Umbilical cord (tissue), 2 donors: Measurements from ENCODE around the gene MYO18A. TPM values are rescaled to one million over a fixed set of nuclear protein-coding genes. Genes with fewer than 3 reads are reported as not detected.
"Not testable (repeated sequence)": the region's sequence is repeated elsewhere in the genome, so short reads cannot be mapped to it uniquely, and the experiment has no call there.

Source experiments
- DNase-seq: peaks from one replicate; pipeline ENCODE4 v3.0.0-alpha.2; 2015; ENCODE audit warnings: low spot score
- total RNA-seq: library from RNA; depleted of rRNA; stranded (reverse); fragments of >200 nt; gene quantifications from one replicate; pipeline ENCODE4 v1.2.3, GENCODE V29; 2014; ENCODE audit warnings: low replicate concordance; ENCODE audit not compliant: insufficient read depth

The MYO18A gene
- total RNA-seq, 1 donor from 2014 or later = 41.9 TPM

DNA sequence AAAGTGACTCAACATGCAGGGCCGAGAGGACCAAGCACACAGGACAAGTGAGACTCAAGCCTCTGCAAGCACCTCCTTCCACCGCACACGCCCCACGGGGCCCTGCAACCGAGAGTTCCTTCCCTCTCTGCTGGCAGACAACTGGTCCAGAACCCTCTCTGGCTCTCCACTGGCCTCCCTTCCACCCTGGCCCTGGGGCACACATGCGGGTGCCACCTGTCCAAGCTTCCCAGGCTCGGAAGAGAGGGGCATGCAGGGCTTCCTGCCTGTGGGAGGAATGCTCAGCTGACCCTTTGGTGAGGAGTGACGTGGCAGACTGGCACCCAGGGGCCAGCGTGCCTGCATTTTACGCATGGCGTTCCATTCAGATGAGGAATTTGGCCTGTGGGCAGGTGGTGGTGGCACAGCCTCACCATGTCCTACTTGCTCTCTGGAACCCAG lies 77.4 kb downstream of the MYO18A start:
- no peak for DNase-seq

DNA sequence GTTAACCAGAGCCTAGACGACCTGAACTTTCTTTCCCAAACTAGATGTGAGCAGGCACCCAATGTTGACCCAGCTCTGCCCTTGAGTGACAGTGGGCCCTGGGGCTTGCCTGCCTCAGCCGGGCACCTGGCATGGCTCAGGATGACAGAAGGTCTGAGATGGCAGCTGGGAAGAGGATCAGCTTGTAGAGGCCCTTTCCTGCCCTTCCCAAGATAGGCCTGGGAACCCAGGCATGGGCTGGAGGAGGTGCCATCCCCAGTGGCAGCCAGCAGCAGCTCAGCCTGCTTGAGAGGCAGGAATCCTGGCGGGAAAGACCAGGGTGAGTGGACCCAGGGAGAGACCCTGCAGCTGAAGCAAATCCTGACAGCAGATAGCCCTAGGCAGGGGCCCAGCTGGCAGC lies 78.2 kb downstream of the MYO18A start:
- no peak for DNase-seq

DNA sequence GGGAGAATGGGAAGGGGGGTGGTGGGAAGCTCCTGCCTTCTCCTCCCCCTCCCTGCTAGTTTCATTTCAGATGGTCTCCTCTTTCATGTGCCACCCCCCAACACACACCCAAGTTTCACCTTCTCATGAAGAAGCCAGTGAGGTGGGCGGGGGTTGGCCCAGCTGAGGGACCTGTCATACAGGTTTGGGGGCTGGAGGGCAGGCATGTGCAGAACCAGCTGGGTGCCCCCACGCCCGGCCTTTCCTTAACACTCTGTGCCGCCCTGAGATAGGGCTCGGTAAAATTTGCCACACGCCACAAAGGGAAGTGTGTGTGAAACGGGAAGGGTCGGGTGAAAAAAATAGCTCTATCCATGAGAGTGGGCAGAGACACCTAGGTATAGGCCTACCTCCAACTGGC lies 79.9 kb downstream of the MYO18A start:
- DNase-seq = no peak

DNA sequence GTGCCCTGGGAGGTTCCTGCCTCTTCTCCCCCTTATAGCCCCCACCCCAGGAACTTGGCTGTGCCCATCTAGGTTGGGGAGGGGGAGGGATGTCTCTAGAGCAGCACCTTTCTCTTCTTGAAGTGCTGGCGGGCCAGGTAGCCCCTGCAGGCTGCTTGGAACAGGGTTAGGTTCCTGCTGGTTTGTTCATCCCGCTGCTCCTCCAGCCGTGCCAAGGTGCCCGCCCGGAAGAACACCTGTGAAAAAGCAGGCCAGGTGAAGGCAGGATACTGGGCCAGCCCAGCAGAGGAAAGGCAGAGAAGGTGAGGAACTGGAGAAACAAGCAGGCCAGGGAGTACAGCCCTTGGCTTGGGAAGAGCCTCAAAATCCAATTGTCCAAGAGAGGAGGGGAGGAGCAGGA lies 80.7 kb downstream of the MYO18A start:
- no peak for DNase-seq

DNA sequence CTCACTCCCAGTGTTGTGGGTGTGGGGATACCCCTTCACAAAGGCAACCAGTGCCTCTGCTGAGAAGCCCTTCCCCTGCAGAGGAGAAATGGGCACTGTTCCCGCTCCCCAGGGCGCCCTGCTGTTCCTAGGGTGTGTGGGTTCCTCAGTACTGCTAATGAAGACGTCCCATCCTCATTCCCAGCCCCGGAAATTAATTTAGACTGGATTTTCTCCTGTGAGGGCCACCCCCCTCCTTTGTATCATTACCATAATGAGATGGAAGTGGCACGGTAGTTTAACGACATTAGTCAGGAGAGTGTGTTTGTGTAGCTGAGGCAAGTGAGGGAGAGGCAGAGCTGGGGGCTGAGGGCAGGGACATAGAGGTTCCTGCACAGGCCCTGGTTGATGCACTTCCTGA lies 84.1 kb downstream of the MYO18A start:
- DNase-seq = no peak

DNA sequence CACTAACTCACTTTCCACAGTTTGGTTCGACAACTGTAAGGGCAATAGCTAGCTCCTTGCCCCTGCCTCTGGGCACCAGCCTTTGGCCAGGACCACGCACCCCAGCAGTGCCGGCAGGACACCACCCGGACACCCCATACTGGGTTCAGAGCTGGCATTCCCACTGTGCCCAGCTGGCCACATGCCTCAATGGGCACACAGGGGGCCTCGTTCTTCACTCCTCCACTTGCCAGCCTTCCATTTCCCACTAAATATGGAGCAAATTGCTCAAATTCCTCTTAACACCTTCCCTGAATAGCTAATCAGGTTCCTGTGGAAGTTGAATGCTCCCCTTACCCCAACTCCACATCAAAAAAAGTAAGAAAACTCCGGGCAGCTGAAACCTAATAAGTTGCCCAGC lies 84.8 kb downstream of the MYO18A start:
- no peak for DNase-seq

DNA sequence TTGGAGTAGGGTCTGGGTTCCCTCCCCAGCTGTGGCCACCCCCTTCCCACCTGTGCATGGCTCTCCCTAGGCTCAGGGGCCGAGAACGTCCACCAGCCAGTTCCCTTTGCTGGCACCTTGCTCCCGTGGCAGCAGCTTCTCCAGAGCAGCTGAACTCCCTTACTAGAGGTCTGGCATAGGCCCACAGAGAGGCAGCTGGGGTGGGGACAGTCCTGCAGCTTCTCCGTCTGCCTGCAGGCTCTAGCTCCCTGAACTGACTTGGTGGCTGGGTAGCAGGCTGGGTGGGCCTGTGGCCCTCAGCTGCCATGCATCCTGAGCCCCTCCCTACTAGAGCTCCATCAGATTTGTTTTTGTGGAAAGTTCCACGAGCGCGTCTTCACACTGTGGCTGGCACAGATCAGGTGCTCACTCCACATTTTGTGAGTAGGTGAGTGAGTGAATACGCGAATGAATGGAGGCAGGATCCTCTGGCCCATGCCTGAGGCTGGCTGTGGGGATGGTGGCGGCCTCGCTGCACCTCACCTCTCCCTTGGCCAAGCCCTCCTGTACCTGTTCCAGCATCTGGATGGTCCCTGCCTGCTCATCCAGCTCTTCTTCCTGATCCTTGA lies 86.0 kb downstream of the MYO18A start:
- no peak for DNase-seq

DNA sequence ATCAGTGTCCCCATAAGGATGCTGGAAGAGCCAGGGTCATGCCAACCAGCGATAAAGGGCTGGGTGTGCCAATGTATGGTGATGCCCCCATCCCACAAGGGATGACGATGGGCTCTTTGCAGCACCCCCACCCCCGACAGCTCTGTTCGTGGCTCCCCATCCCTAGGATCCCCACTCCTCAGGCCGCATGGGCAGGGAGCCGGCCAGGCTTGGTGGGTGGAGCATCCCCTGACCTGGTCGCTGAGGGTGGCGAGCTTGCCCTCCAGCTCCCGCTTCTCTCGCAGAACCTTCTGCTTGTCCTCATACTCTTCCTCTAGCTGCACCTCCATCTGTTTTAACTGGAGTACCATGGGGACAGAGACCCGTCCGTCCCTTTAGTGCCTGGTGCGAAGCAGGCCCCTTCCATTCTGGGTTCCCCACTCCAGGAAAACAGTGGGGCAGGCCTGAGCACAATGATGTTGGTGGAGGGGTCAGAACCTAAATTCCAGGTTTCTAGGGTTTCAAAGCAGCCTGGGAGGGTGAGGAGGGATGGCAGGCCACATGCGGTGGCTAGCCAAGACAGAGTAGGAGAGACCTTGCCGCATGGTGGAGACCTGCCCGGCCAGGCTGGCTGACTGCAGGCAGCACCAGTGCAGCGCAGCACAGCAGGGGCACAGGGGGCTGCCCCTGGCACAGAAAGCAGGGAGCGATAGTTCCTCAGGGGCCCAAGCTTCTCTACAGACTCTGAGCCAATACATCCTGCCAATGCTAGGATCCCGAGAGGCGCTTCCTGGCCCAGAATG lies 86.9 kb downstream of the MYO18A start:
- no peak for DNase-seq

DNA sequence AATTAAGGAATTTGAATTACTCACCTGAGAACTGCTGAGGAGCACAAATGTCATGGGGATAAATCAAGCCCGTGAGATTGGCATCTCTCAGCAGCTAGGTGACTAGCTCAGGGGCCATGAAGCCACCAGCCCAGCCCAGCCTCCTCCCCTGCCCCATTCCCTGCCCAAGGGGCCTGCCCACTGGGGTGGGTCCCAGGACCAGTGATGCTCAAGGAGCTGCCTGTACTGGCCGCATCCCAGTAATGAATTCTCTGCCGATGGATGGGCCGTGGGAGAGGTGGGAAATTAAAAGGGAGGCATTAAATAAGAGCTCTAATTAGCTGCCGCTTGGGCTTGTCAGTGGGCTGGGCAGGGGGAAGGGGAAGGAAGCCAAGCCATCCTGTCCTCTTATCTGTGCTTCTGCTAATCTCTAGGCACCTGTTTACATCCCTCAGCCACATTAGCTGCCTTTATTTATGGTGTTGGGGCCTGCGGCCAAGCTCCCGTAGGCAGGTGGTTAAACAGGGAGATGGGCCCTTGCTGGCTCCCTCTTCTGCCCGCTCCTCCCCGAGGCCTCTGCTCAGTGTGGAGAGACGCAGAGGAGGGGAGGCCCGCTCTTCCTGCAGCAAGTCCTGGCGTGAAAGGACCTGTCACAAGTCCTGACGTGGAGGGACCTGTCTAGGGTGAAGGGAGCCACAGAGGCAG lies 88.5 kb downstream of the MYO18A start:
- peak; percentile 49 for DNase-seq

DNA sequence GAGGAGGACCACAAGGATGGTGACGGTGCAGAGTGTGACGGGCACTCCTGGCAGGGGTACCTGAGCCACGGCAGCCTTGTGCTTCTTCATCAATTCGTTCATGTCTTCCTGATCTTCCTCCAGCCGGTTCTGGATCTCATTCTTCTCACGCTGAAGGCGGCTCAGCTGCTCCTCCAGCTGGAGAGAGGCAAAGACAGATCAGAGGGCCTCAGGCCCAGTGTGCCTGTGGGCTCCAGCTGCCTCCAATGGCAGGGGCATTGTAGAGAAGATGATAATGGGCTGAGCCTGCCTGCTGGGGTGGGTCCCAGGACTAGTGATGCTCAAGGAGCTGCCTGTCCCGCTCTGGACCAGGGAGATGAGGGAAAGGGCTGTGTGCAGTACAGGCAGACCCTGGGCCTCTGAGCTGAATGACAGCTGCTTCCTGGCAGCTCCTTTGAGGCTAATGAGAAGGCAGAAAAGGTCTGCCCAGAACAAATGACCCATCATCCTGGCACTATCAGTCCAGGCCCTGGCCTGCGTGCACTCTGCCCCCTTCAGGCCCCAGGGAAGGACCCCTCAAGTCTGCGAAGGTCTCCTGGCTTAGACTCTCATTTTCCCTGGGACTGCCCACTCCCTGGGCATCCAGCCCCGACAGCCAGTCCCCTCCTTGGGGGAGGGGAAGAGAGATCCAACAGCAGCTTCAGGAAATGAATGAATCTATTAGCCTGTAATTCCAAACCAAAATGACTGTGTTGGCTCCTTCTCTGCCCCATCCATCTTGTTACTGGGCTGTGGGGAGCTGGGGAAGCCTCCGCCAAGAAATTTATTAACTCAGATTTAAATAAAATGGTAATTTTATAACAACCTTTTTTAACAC lies 89.2 kb downstream of the MYO18A start:
- DNase-seq = no peak

DNA sequence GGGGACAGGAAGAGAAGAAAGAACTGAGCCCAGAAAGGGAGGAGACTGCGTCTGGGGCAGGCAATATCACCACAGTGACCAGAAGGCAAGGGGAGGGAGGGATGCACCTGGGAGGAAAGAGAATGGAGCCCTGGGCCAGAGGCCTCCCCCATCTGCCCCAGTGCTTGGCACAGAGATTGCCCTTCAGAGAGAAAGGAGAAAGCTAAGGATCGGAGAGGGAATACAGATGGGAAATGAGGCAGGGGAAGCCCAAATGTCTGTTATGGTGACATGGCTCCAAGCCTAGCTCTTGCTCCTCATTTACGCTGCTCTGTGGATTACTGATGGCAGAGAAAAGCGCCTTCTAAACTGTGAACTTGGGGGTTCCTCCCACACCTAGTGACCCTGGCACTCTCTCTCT lies 90.1 kb downstream of the MYO18A start:
- no peak for DNase-seq

DNA sequence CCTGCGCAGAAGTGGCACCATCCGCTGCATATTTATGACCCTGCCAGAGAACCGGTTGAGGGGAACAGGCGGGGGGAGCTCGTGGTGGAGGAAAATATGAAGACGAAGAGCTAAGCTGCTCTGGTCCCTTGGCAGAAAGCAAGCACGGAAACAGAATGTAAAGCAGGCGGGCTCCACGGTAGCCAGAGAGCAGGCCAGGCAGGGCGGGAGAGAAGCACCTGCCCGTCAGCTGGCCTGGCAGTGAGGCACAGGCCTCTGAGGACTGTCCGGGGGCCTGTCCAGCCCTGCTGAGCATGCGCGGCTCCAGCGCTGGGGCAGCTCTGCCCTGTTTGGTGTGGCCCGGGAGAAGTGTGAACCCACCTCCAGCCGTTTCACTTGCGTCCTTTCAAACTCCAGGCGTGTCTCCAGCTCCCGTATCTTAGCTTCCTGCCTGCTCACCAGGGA lies 90.6 kb downstream of the MYO18A start:
- no peak for DNase-seq

DNA sequence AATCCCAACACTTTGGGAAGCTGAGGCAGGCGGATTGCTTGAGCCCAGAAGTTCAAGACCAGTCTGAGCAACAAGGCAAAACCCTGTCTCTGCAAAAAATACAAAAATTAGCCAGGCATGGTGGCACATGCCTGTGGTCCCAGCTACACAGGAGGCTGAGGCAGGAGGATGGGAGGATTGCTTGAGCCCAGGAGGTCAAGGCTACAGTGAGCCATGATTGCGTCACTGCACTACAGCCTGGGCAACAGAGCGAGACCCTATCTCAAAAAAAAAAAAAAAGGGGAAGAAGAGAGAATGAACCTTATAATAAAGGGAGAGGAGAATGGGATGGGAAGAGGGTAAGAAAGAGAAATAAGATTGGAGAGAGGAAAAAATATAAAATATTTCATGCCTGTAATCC lies 91.4 kb downstream of the MYO18A start:
- not testable (repeated sequence) for DNase-seq

DNA sequence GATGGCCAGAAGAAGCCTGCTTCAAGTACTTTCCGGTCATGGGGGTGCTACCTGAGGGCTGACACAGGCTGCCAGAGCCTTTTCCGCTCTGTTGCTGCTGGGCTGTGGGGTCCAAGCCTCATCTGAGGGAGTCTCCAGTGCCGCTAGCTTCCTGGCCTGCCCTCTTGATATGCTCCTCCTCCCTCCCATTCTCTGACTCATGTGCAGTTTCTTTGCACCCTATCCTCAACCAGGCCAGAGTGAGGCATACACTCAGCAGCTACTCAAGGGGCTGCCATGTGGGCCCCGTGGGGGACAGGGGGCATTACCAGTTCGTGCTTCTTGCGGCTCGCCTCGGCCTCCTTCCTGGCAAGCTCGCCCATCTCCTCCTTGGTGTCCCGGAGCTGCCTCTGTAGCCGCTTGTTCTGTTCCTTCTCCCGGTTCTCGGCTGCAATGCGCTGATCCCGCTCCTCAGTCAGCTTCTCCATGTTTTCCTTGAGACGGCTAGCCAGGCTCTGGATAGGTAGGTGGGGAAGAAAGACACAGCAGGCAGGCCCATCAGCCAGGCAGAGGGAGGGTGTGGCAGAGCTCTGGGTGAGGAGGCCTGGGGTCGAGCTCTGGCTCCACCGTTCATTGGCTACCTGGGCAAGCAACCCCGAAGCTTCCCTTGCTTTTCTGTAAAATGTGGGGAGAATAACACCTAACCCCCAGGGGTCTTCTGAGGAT lies 93.4 kb downstream of the MYO18A start:
- no peak for DNase-seq

DNA sequence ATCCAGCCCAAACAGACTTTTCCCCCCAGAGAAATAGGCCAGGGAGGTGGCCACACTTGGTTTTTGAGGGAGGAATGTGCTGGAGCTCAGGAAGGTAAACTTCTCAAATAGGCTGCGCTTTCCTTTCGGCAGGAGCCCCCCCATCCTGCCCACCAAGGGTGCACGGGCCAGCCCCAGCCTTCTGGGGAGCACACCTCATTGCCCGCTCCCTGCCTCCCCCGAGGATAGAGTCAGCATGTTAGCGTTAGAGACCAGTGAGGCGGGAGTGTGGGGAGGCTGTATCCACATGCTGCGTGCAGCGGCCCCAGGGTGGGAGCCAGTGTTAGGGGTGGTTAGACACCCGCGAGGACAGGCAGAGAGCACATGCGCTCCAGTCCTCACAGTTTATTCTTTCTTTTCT lies 95.0 kb downstream of the MYO18A start:
- no peak for DNase-seq

DNA sequence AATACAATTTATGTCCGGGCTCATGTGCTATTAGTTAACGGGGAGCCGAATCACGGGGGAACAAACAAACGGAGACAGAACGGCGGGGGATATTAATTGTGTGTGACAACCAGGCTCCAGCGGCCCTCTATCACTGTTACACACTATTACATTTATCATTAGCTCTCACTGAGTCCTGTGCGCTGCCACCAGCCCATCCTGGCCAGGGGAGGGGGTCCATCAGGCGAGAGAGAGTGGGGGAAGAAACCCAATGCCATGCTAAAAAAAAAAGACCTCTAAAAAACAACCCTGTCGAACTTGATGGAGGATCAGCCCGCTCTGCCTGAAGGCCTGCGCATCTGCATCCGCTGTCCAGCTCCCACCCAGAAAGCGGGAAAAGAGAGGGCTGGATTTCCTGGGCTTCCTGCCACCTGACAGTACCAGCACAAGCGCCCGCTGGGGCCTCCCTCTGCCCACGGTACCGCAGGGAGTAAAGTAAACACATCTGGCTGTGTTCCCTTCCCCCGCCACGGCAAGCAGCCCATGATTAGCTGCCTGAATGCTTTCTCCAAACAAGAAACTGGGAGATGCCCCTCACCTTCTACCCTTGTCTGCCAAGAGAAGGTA lies 95.6 kb downstream of the MYO18A start:
- DNase-seq = no peak

DNA sequence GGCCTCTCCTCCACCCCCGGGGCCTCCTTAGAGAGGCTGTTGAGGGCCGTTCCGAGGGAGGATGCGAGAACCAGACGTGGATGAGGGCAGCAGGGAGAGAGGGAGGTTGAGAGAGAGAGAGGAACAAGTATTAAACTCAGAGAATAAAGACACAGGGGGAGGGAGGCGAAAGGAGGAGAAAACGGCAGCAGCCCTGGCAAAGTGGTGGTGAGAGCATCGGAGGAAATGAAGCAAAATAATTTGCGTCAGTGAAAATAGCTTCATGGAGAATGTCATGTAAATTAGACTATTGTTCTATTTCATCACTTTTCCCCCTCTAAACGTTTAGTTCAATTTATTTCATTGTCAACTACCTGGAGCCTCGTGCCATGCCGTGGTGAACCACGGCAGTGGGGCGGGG lies 99.2 kb downstream of the MYO18A start:
- DNase-seq = no peak

DNA sequence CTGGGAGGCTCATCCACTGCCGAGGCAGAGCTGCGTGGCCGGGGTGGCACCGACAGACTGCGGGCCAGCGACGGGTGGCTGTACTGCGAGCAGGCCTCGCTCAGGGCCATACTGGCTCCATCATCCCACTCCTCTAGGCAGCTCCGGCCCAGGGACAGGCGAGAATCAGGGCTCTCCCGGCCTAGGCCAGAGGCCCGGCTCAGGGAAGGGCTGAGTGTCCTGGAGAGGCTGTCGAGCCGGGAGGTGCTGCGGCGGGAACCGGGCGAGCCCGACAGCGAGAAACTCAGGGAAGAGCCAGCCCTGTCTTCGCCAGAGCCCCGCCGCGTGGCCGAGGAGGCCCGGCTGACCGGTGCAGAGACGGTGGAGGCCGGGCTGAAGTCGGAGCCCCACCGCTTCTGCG lies 99.9 kb downstream of the MYO18A start:
- DNase-seq = no peak

DNA sequence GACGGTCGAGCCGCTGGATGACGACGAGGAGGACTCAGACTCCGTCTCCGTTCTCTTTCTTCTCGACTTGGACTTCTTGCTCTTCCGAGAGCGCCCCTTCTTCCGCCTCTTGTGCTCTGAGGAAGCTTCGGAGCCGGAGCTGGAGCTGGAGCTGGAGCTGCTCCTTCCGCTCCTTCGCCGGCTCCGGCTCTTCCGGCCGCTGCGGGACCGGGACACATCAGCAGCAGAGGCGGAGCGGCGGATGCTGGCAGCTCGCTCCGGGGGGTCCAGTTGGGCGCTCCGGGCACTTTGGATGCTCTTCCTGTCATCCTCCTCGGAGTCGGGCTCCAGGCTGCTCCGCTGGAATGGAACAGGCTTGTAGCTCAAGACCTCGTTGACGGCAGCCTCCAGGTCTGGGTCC lies 100.3 kb downstream of the MYO18A start:
- DNase-seq = no peak

DNA sequence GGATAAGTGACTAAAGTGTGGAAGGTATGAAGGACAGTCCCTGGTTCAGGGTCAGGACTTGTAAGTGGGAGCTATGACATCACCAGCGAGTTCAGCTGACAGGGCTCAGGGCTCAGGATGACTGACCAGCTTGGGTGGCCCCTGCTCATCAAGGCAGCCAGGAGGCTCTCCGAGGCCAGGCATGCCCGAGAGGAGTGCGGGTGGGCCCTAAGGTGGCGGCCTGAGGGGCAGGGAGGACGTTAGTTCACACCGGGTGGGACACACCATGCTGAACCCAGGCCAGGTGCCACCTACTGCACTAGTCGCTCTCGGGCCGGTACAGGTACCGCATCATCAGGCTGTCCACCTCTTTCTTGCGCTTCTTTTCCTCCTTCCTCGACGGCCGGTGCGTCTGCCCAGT lies 100.8 kb downstream of the MYO18A start:
- DNase-seq = no peak
